ENCODE data around the gene PNLIPRP2.

GRCh38 chr10:116656044-116656443, 35.3 kb downstream of the PNLIPRP2 start:
- TF ChIP-seq CTCF (IDR thresholded peaks at IDR 0.05; ENCODE audit: borderline replicate concordance, extremely low read depth, low read length, poor library complexity, severe bottlenecking) (no peak), EZH2 (IDR thresholded peaks at IDR 0.05; ENCODE audit: borderline replicate concordance, low read depth, low read length, severe bottlenecking) (no peak)
